ENCODE data around the gene UNC13D.
"Not testable (repeated sequence)": the region's sequence is repeated elsewhere in the genome, so short reads cannot be mapped to it uniquely, and the experiment has no call there.

The UNC13D gene

GRCh38 chr17:75874323-75875181, 30.3 kb upstream of the UNC13D start:
- DNase-seq = no peak

DNA sequence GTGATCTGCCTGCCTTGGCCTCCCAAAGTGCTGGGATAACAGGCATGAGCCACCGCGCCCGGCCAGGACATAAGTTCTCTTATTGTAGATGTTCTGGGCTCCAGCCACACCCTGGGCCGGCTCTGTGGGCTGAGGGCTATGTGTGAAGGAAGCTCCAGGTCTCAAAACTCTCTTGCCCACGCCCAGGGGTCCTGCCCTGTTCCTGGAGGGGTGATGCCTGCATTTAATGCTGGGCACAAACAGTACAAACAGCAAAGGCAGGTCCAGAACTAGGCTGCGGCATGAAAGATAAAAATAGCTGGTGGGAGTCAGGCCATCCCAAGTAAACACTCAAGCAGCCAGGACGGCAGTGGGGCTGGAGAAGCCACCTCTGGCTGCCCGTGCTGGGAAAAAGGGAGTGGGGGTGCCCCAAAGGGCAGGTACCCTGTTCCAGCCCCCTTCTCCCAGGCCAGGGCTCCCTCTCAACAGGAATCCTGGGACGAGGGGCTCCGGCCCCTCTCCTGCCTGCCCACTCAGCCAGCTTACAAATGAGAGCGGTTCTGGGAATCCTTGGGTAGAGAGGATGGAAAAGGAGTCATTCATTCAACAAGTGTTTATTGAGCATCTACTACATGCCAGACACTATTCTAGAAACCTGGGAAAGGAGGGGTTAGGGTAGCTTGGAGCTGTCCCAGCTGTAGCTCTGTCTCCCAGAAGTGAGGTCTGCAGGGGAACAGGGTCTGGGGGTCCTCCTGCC, 29.6 kb upstream of the UNC13D start:
- no peak for DNase-seq

DNA sequence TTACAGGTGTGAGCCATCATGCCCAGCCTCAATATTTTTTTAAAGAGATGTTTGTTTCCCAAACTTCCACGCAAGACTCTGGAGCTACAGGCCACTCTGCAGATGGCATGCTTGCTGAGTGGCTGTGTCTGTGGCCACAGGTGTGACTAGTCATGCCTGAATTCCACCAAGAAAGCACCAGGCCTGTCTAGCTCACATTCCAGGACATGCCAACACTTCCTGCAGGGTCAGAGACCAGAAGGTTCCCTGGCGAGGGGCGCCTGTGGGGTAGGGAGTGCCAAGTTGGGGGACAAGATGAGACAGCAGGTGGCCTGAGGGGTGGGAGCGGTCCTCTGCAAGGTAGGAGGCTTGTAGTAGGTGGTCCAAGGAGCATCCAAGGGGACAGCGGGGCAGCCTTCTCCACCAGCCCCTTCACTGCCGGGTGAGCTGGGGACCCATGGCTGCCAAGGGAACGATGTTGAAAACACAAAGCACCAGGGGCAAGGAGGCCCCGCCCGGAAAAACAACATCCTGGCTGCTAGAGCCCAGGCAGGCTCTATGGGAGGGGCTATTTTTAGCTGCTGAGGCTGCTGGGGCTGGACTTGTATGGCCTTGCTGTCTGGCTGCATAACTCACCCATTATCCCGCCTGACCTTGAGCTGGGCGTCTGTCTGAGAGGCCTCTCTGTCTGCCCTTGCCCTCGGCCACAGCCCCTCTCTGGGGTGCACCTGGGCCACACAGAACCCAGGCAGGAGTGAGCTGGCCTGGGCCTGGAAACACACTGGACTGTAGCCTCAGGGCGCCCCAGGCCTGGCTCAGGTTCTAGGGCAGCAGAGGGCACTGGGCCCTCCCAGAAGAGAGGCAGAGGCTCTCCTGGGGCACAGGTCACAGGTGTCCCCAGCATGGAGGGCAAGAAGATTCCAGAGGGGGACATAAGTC, 28.5 kb upstream of the UNC13D start:
- DNase-seq = no peak

DNA sequence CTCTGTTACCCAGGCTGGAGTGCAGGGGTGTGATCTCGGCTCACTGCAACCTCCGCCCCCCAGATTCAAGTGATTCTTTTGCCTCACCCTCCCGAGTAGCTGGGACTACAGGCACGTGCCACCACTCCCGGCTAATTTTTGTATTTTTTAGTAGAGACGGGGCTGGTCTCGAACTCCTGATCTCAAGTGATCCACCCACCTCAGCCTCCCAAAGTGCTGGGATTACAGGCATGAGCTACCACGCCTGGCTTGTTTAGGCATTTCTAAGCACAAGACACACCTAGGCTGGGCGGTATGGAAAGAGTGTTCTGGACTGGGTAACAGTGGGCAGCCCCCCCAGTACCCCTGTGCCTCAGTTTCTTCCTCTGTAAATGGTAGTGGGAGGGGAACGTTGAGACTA, 26.0 kb upstream of the UNC13D start:
- not testable (repeated sequence) for DNase-seq

DNA sequence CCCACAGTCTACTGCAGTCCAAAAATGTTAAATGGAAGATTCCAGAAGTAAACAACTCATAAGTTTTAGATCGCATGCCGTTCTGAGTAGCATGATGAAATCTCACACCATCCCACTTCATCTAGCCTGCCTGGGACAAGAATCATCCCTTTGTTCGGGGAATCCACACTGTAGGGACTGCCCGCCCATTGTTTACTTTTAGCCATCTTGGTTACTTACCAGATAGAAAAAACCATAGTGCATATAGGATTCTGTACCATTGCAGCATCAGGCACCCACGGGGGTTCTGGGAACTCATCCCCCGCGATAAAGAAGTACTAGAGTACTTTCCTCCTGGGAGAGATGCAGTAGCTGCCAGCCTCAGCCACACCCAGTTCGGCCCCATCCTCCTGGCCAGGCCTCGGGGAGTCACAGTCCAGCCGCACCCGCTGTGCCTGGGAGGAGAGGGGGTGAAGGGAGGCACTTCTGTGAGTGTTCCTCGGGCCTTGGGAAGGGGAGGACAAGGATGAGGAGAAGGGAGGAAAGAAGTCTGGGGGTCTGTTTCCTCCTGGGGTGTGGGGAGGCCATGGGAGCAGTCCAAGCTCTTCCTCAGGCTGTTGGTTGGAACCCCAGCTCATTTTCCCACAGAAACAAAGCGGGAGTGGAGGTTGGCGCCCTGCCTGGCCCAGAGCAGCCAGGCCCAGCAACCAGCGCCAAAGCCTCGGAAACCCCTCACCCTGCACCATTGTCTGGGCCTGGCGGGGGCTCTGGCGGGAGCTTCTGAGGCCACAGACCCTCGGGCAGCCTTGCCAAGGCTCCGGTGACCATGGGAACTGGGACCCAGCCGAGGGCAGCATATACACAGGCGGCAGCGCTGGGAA, 25.3 kb upstream of the UNC13D start:
- no peak for DNase-seq

DNA sequence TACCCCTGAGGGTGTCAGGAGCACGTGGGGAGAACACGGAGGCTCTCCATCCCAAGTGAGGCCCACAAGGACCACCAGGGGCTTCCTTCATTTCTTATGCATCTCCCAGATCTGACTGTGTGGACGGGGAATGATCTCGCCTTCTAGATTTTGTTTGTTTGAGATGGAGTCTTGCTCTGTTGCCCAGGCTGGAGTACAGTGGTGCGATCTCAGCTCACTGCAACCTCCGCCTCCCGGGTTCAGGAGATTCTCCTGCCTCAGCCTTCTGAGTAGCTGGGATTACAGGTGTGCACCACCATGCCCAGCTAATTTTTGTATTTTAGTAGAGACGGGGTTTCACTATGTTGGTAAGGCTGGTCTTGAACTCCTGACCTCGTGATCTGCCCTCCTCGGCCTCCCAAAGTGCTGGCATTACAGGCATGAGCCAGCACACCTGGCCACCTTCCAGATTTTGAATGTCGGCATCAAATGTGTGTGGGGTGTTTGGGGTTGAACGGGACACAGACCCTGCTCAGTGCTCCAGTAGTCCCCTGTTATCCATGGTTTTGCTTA, 24.6 kb upstream of the UNC13D start:
- DNase-seq = not testable (repeated sequence)

- not testable (repeated sequence) for DNase-seq
These were observed 21.4 kb upstream of the UNC13D start for GRCh38 chr17:75865404-75866188.

- not testable (repeated sequence) for DNase-seq
These were observed 20.7 kb upstream of the UNC13D start for GRCh38 chr17:75864887-75865286.

DNA sequence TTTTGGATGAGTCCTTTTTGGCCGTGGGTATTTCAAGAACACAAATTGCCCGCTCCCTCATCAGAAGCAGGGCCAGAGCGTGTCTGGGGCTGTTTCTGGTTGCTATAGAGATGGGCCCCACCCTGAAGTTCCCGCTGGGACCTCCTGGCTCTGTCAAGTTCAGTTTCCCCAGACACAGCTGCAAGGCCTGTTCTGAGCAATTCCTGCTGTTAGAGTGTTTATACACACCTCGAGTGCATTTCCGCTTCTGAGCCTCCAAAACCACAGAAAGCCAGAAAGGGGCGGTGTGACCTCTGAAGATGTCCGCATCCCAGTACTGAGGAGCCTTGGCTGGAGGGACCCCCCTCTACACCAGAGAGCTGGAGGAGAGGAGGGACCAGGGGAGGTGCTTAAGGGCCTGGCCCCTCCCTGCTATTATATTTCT, 20.3 kb upstream of the UNC13D start:
- peak in 2 of 3 donors; percentile 35 to 41 for DNase-seq

GRCh38 chr17:75861927-75862317, 17.7 kb upstream of the UNC13D start:
- DNase-seq = no peak

DNA sequence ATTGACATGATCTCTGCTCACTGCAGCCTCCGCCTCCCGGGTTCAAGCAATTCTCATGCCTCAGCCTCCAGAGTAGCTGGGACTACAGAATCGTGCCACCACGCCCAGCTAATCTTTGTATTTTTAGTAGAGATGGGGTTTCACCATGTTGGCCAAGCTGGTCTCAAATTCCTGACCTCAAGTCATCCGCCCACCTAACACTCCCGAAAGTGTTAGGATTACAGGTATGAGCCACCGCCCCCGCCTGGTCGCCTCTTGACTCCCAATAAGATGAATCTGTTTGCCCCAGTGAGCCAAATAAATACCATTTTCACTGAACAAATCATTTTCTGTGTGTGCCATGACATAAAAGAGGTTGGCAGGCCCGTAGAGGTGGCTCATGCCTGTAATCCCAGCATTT, 15.2 kb upstream of the UNC13D start:
- DNase-seq = not testable (repeated sequence)

GRCh38 chr17:75856062-75856756, 12.0 kb upstream of the UNC13D start:
- DNase-seq = peak in 1 of 3 donors; percentile 30

DNA sequence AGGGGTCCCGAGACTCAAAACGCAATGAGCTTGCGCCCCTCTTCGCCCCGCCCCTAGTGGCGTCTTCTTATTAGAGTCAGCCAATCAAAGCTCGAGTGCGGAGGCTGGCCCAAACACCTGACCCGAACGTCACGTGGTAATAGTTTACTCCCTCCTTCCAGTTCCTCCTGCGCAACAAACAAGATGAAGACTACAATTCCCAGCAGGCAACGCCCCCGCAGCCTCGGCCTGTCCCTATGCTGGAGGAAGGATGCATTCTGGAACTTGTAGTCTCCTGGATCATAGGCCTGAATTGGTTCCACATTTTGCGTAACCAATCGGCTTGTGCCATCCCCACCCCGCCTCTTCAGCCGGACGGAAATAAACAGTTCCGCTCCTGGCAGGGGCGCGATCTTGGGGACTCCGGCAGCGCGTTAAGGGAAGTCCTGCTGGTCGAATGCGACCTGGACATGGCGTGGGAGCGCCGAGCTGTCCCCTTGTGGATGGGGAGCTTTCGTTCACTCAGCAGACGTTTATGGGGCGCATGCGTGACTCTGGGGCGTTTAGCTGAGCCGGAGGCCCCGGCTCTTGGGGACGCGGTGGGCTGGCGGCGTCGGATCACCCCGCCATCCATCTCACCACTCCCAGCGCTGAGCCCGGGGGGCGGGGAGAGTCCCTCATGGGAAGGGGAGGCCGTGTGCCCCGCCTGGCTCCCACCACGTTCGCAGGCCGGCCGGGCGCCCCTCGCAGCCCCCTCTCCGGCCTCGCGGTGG, 11.3 kb upstream of the UNC13D start, which contains the start of gene WBP2:
Gene WBP2 (minus strand): TSS at position 26 of the 752 bp plus-strand sequence. CDS start 38 bp downstream, outside the sequence.
- DNase-seq = peak; percentile 99 to 100 (median 100)

DNA sequence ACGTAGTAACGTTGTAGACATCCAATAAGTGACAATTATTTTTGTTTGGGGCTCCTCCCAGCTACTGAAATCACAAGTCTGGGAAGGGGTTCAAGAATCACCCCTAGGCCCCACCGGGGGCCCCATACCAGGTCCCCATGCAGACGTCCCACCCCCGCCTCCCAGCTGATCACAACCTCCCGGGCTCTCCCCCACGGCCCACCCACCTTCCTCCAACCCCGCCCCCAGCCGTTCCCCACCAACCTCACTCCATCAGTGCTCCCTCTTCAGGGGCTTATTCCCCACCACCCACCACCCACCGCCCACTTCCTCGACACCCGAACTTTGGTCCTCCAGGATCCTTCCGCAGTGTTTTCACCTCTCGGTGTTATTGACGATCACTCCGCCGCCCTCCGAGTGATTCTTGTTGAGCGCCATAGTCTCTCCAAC, 10.7 kb upstream of the UNC13D start:
- no peak for DNase-seq

GRCh38 chr17:75854101-75854748, 10.0 kb upstream of the UNC13D start:
- peak; percentile 88 to 94 (median 92) for DNase-seq

DNA sequence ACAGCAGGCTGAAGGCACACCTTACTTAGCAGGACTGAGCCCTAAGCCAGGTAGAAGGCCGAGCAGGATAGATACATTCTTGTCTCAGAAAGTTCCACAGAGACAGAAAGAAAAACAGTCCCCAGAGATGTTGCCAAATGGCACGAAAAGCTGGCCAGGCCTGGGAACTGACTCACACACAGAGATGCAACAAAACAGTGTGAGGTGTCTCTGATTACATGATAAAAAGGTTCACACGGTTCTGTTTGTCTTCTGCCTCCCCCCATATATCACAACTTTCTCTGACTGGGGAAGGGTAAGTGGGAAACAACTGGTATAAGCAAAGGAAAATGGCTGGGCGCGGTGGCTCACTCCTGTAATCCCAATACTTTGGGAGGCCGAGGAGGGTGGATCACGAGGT, 9.2 kb upstream of the UNC13D start:
- DNase-seq = peak; percentile 40 to 48 (median 45)

DNA sequence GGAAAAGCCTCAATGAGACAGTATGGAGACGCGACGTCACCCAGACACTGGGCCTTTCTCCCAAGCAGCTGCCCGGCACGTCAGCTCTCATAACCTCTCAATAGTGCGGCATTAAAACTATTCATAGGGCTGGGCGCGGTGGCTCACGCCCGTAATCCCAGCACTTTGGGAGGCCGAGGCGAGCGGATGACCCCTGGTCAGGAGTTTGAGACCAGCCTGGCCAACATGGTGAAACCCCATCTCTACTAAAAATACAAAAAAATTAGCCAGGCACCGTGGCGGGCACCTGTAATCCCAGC, 7.4 kb upstream of the UNC13D start:
- DNase-seq = not testable (repeated sequence)

- DNase-seq = no peak
These were observed 6.9 kb upstream of the UNC13D start for GRCh38 chr17:75850928-75851692.

All from suppressor macrophage treated with lipopolysaccharide for 1 hour (primary cell).